Measurements from ENCODE around the gene PTOV1. TPM values are rescaled to one million over a fixed set of nuclear protein-coding genes. Genes with fewer than 3 reads are reported as not detected.

PTOV1 gene
- total RNA-seq, 1 donor from 2014 or later, result 104 TPM

Small RNA genes lying within 50 kb of the gene (microRNA-seq; reads per million reads assigned to microRNA genes)
- gene MIR4749, result not detected
- gene MIR4750, result not detected
- gene MIR6800, result not detected

Other genes with a start within 250 kb of the PTOV1 start
- 116 TPM for gene RRAS, start 211.0 kb upstream of the PTOV1 start, total RNA-seq
- gene SCAF1, start 208.9 kb upstream of the PTOV1 start, total RNA-seq, result 38.8 TPM
- 34.5 TPM for gene IRF3, start 185.3 kb upstream of the PTOV1 start, total RNA-seq
- 11.4 TPM for gene BCL2L12, start 185.2 kb upstream of the PTOV1 start, total RNA-seq
- gene PRMT1, start 173.9 kb upstream of the PTOV1 start, total RNA-seq, result 112 TPM
- gene ADM5, start 161.6 kb upstream of the PTOV1 start, total RNA-seq, result 0.49 TPM
- gene CPT1C, start 160.0 kb upstream of the PTOV1 start, total RNA-seq, result 2.5 TPM
- gene TSKS, start 87.9 kb upstream of the PTOV1 start, total RNA-seq, result 0.38 TPM
- gene AP2A1, start 84.2 kb upstream of the PTOV1 start, total RNA-seq, result 65.5 TPM
- gene FUZ, start 37.9 kb upstream of the PTOV1 start, total RNA-seq, result 18.3 TPM
- gene MED25, start 32.9 kb upstream of the PTOV1 start, total RNA-seq, result 65.8 TPM
- gene PNKP, start 16.4 kb downstream of the PTOV1 start, total RNA-seq, result 45.1 TPM
- 36.0 TPM for gene AKT1S1, start 26.2 kb downstream of the PTOV1 start, total RNA-seq
- gene TBC1D17, start 26.5 kb downstream of the PTOV1 start, total RNA-seq, result 47.5 TPM
- gene IL4I1, start 45.7 kb downstream of the PTOV1 start, total RNA-seq, result not detected
- 8.6 TPM for gene ATF5, start 78.0 kb downstream of the PTOV1 start, total RNA-seq
- gene NUP62, start 78.3 kb downstream of the PTOV1 start, total RNA-seq, result 28.4 TPM
- gene SIGLEC11, start 110.0 kb downstream of the PTOV1 start, total RNA-seq, result 0.55 TPM
- 22.6 TPM for gene VRK3, start 174.2 kb downstream of the PTOV1 start, total RNA-seq
- gene ZNF473, start 174.8 kb downstream of the PTOV1 start, total RNA-seq, result 2.4 TPM